Breast epithelium (tissue), 3 donors: ENCODE data around the gene HSPG2.

Experiments
- CTCF ChIP-seq, 3 donors: fragments of 450-650 bp; IDR thresholded peaks; one replicate each; pipeline ENCODE4 v1.5.1; 2016 to 2017; ENCODE audit warnings: antibody characterized with exemption in 3 of 3, mild to moderate bottlenecking in 3 of 3, moderate library complexity in 3 of 3
- POLR2AphosphoS5 ChIP-seq, 3 donors: sonication (generic); formaldehyde crosslinking; IDR thresholded peaks; one replicate each; pipeline ENCODE4 v1.6.1; 2017; ENCODE audit warnings: antibody characterized with exemption in 3 of 3

GRCh38 chr1:21843208-21843607 lies 93.9 kb downstream of the HSPG2 start:
- TF ChIP-seq POLR2AphosphoS5 (IDR thresholded peaks at IDR 0.05) (no peak), CTCF (IDR thresholded peaks at IDR 0.05) (no peak)
